Stimulated activated CD8-positive, alpha-beta memory T cell treated with anti-CD3 and anti-CD28 coated beads, Interleukin-7, amount 100 ng/mL, for 48 hours (primary cell): ENCODE results near the gene PYCR2.

Experiments used
- DNase-seq, 2 donors: peaks; one replicate each; pipeline ENCODE4 v3.0.0-alpha.2; 2020; ENCODE audit warnings: low read depth in 1 of 2; ENCODE audit errors: extremely low read depth in 1 of 2

PYCR2 gene

GRCh38 chr1:225879521-225880221, 44.4 kb downstream of the PYCR2 start:
- DNase-seq, result no peak

DNA sequence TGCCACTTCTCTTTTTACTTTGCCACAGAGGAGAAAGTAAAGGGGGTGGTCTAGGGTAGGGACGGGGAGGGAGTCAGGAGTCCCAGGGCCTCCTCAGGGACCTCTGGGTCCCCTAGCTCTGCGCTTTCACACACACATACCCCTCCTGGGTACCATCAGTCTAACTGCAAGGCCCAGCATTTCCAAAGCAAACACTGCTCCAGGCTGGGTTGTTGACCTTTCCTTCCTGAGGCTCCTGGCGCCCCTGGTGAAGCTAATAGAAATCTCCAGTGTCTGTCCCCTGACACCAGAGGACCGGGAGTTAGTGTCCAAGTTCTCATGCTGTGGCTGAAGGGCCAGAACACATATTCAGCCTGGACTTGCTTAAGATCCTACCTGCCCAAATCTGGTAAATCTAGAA, 45.8 kb downstream of the PYCR2 start:
- DNase-seq, result no peak

GRCh38 chr1:225877580-225877979, 46.5 kb downstream of the PYCR2 start:
- no peak for DNase-seq

DNA sequence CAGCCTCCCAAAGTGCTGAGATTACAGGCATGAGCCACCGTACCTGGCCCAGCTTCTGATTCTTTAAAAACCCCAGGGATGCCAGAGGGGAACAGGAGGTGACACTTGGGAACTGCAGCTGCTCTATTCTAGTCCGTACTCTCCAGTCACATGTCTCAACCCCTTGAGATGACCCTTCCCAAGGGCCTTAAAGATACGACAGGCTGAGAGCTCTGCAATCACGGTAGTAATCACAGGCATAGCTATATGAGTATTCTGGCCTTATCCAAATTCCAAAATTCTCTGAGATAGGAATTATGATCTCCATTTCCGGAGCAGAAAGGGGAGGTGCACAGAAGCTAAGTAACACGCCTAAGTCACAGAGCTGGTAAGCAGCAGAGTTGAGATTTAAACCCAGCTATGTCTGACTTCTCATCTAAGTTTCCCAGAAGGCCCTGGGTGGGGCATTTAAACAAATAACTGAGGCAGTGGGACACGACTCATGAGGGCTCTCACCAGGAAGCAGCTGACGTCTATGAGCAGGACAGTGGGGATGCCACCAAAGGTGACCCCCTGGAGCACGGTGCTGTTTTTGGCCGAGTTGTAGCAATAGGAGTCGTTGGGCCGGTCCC, 47.0 kb downstream of the PYCR2 start:
- no peak for DNase-seq

DNA sequence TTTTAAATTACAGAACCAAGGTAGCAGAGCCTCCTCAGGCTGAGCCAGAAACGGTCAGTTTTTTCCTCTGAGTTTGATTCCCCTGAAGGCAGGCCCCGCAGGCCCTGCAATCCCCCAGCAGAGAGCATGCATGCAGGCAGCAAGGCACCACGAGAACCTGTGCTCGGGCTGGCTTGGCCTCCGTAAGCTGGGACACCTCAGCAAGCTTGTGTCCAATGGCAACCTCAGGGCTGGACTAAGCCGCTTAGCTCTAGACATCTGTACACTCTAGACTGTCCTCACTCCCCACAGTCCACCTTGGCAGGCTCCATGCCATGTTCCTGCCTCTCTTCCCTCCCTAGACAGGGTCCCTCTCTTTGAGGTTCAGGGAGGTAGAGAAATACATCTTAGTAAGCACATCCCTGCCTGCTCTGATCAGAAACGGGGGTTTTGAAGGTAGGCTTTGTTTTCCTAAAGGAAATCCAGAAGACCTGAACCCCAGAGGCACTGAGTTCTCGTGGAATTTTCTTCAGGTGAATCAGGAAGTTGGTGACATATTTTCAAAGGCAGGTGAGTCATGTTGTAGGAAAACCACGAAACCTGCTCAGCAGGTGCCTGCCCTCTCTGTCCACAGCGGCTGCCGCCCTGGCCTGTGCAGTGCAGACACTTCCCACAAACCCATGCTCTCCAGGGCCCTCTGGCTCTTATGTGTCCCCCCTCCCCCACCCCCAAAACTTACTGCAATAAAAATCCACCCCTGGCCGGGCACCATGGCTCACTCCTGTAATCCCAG, 48.8 kb downstream of the PYCR2 start:
- no peak for DNase-seq

DNA sequence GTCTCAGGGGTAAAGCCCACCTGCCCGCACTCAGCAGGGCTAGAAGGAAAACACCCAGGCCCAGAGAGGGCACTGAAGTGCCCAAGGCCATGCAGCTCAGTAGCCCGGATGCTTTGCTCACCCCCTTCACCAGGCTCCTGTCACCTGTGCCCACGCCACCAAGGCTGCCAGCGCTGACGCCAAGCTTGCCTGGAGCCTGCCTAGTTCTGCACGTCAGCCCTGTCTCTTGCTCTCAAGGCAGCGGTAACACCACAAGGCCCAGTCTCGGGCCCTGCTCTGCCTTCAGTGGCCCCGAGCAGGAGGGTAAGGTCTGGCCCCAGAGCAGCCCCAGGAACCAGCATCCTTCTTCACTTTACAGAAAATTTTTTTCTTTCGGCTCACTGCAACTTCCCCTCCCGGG, 49.6 kb downstream of the PYCR2 start:
- DNase-seq, result no peak

DNA sequence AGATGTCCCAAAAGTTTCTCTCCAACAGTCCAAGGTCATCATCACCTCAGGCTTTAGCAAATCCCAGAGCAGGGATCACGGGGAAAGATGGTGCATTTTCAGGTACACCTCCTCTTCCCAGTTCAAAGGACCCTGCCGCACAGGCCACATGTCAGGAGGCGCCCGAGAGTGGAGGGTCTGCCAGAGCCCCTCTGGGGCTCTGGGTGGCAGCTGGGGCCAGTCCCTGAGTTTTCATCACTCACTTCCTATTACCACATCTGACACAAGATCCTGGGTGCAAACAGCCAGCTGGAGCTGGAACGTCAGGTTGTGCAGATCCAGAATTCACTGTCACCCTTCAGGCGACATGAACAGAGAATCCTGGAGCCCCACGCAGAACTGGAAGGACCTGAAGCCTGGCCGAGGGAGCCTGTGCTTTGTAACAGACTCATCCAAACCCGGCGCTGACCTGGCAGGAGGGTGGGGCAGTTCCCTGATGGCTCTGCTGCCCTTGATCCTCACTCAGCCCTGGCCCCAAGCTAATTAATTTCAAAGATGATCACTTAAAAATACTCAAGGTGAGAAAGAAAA, 50.7 kb downstream of the PYCR2 start:
- DNase-seq, result no peak

DNA sequence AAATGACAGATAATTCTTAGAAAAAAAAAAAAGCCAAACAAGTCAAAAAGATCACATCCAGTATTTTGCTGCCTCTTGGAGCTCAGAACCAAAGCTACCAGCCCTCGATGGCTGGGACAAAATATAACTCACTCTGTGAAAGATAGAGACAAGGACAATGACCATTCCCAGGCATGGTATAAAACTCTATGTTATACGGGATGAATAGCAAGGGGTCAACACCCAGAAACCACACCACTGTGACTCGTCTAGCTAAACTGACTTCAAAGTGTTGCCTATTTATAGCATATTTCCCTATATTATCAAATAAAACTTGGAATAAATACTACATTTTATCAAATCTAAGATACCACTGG, 52.0 kb downstream of the PYCR2 start:
- no peak for DNase-seq

- no peak for DNase-seq
Observed at GRCh38 chr1:225871359-225872074, 52.5 kb downstream of the PYCR2 start.

- DNase-seq, result no peak
Observed at GRCh38 chr1:225870911-225871310, 53.1 kb downstream of the PYCR2 start.
